ENCODE results near the gene RMND5B.

GRCh38 chr5:178186427-178186826 lies 55.6 kb downstream of the RMND5B start:
- TF ChIP-seq EZH2phosphoT487 (IDR thresholded peaks at IDR 0.05; ENCODE audit: insufficient read depth, low read depth) = no peak
- TF ChIP-seq EZH2 (IDR thresholded peaks at IDR 0.05; ENCODE audit: insufficient read depth, poor library complexity, severe bottlenecking) = no peak
